Measurements from ENCODE around the gene PYGB. TPM values are rescaled to one million over a fixed set of nuclear protein-coding genes. Genes with fewer than 3 reads are reported as not detected.

PYGB gene
- total RNA-seq, 1 experiment from 2014 or later: 216 TPM

- Histone ChIP-seq H3K4me2 (ENCODE audit: low read length) (no peak overlapping the region), H3K4me3 (ENCODE audit: low read length) (no peak overlapping the region), H3K36me3 (ENCODE audit: low read depth, low read length) (peaks cover 86% of the 10 kb centered on the region), H3K79me2 (ENCODE audit: low read length) (no peaks in the 10 kb centered on the region), H3K4me1 (ENCODE audit: insufficient read depth, low read length) (no peaks in the 10 kb centered on the region), H3K9ac (ENCODE audit: low read length) (no peak overlapping the region), H3K9me2 (replicated peaks; ENCODE audit: low read length) (no peaks in the 10 kb centered on the region), H3F3A (ENCODE audit: low read length, unreplicated experiment) (no peaks in the 10 kb centered on the region), H3K27me3 (ENCODE audit: low read length) (no peaks in the 10 kb centered on the region), H3K27ac (ENCODE audit: low read length) (no peak overlapping the region), H4K20me1 (ENCODE audit: low read length) (no peaks in the 10 kb centered on the region), H2AFZ (ENCODE audit: low read length) (no peak overlapping the region), H3K9me3 (ENCODE audit: low read length) (no peaks in the 10 kb centered on the region)
- ATAC-seq: no peak
- DNase-seq: no peak
- BruUV-seq (replicated peaks): no TSS peak
- ChIA-PET POLR2A (ENCODE audit: unreplicated experiment) (no interaction called here), CTCF (no interaction called here)
- intact Hi-C loops (cut with micrococcal nuclease): no loop called here
- no peak for TF ChIP-seq EZH2phosphoT487 (IDR thresholded peaks at IDR 0.05; ENCODE audit: borderline replicate concordance, low read length)
- no peak for TF ChIP-seq EZH2 (IDR thresholded peaks at IDR 0.05; ENCODE audit: low read length, unreplicated experiment)
- TF ChIP-seq CTCF (conservative IDR thresholded peaks at IDR 0.05; ENCODE audit: low read depth, low read length): no peak
Observed at GRCh38 chr20:25286917-25287316, 39.0 kb downstream of the PYGB start.

GRCh38 chr20:25287631-25288290, 39.9 kb downstream of the PYGB start:
- H3K9ac ChIP-seq (ENCODE audit: low read length): no peak overlapping the region
- no peak overlapping the region for H3K27ac ChIP-seq (ENCODE audit: low read length)
- no peak overlapping the region for H3K4me2 ChIP-seq (ENCODE audit: low read length)
- DNase-seq (no peak), ATAC-seq (no peak)
- intact Hi-C loops (cut with micrococcal nuclease): no loop called here
- H3K4me3 ChIP-seq (ENCODE audit: low read length): no peak overlapping the region
- ChIA-PET POLR2A (ENCODE audit: unreplicated experiment) (no interaction called here), CTCF (no interaction called here)
- no TSS peak for BruUV-seq (replicated peaks)
- no peaks in the 10 kb centered on the region for H4K20me1 ChIP-seq (ENCODE audit: low read length)
- H3K4me1 ChIP-seq (ENCODE audit: insufficient read depth, low read length): no peaks in the 10 kb centered on the region
- no peak for TF ChIP-seq EZH2phosphoT487 (IDR thresholded peaks at IDR 0.05; ENCODE audit: borderline replicate concordance, low read length)
- TF ChIP-seq EZH2 (IDR thresholded peaks at IDR 0.05; ENCODE audit: low read length, unreplicated experiment): no peak
- no peak for TF ChIP-seq CTCF (conservative IDR thresholded peaks at IDR 0.05; ENCODE audit: low read depth, low read length)
- H3K79me2 ChIP-seq (ENCODE audit: low read length): no peaks in the 10 kb centered on the region
- H3K36me3 ChIP-seq (ENCODE audit: low read depth, low read length): peaks cover 79% of the 10 kb centered on the region
- H3K27me3 ChIP-seq (ENCODE audit: low read length): no peaks in the 10 kb centered on the region
- H2AFZ ChIP-seq (ENCODE audit: low read length): no peak overlapping the region
- H3K9me2 ChIP-seq (replicated peaks; ENCODE audit: low read length): no peaks in the 10 kb centered on the region
- H3K9me3 ChIP-seq (ENCODE audit: low read length): no peaks in the 10 kb centered on the region
- no peaks in the 10 kb centered on the region for H3F3A ChIP-seq (ENCODE audit: low read length, unreplicated experiment)

- no peak overlapping the region for H3K27ac ChIP-seq (ENCODE audit: low read length)
- CTCF ChIA-PET: no interaction called here
Observed at GRCh38 chr20:25288291-25289181, 40.7 kb downstream of the PYGB start.

More at GRCh38 chr20:25288291-25289181, 40.7 kb downstream of the PYGB start:
- Histone ChIP-seq H3K79me2 (ENCODE audit: low read length) (no peaks in the 10 kb centered on the region), H3K4me2 (ENCODE audit: low read length) (no peak overlapping the region), H2AFZ (ENCODE audit: low read length) (no peak overlapping the region), H3K4me3 (ENCODE audit: low read length) (no peak overlapping the region), H3K4me1 (ENCODE audit: insufficient read depth, low read length) (no peaks in the 10 kb centered on the region), H3K9ac (ENCODE audit: low read length) (no peak overlapping the region), H3K9me2 (replicated peaks; ENCODE audit: low read length) (no peaks in the 10 kb centered on the region), H3K9me3 (ENCODE audit: low read length) (no peaks in the 10 kb centered on the region), H3K36me3 (ENCODE audit: low read depth, low read length) (peaks cover 78% of the 10 kb centered on the region), H4K20me1 (ENCODE audit: low read length) (no peaks in the 10 kb centered on the region), H3F3A (ENCODE audit: low read length, unreplicated experiment) (no peaks in the 10 kb centered on the region), H3K27me3 (ENCODE audit: low read length) (no peaks in the 10 kb centered on the region)
- no TSS peak for BruUV-seq (replicated peaks)
- TF ChIP-seq EZH2phosphoT487 (IDR thresholded peaks at IDR 0.05; ENCODE audit: borderline replicate concordance, low read length): no peak
- no peak for TF ChIP-seq CTCF (conservative IDR thresholded peaks at IDR 0.05; ENCODE audit: low read depth, low read length)
- TF ChIP-seq EZH2 (IDR thresholded peaks at IDR 0.05; ENCODE audit: low read length, unreplicated experiment): no peak
- DNase-seq: no peak
- intact Hi-C loops (cut with micrococcal nuclease): no loop called here
- no peak for ATAC-seq
- POLR2A ChIA-PET (ENCODE audit: unreplicated experiment): no interaction called here

All from PC-3 (cell line).